Measurements from ENCODE around the gene ATP9A. TPM values are rescaled to one million over a fixed set of nuclear protein-coding genes. Genes with fewer than 3 reads are reported as not detected.

The ATP9A gene
- total RNA-seq, 4 donors from 2014 or later = 14.8 to 23.7 (median 18.7) TPM

DNA sequence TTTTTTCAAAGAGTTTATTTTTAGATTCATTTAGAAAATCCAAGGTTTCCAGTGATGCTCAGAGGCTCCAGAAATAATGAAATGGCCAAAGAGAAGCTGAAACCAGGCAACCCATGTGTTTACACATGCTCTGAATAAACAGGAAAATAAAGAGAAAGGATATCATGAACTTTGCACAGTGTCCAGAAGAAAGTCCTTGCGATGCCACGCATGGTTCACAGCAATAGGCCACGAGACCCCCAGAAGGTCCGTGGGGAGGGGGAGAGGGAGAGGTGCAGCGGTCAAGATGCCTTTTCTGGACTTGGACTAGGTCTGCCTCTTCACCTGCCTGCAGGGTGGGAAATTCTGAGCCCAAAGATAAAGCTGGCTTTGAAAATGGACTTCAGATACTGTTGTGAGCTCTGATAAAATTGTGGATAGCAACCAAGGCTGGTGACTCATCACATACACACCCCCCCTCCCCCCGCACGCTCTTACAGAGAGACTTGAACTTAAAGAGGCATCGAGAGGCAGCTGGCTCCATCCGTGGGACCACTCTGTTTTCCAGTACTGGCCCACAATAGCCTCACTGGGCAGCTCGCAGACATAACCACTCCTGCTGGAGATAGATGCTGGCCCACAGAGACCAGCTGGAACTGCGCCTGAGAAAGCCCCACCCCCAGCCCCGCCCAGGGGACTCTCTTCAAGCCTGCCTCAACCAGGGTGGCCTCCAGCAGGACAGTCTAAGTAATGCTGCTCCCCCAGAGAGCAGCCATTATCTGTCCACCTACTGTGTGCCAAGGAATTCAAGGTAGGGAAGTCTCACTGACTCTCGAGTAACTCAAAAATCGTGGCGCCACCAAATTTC is 204.5 kb downstream of the ATP9A start:
- peaks cover 35% of the 10 kb centered on the region for H3K27me3 ChIP-seq
- H3K9me3 ChIP-seq = no peaks in the 10 kb centered on the region
- DNase-seq (ENCODE audit: low spot score in 2 of 2) = peak in 1 of 2 donors; percentile 82
- H3K4me1 ChIP-seq = peaks cover 47% of the 10 kb centered on the region
- peak overlapping the region; percentile 56 for H3K4me3 ChIP-seq
- TF ChIP-seq, protein P1, sequence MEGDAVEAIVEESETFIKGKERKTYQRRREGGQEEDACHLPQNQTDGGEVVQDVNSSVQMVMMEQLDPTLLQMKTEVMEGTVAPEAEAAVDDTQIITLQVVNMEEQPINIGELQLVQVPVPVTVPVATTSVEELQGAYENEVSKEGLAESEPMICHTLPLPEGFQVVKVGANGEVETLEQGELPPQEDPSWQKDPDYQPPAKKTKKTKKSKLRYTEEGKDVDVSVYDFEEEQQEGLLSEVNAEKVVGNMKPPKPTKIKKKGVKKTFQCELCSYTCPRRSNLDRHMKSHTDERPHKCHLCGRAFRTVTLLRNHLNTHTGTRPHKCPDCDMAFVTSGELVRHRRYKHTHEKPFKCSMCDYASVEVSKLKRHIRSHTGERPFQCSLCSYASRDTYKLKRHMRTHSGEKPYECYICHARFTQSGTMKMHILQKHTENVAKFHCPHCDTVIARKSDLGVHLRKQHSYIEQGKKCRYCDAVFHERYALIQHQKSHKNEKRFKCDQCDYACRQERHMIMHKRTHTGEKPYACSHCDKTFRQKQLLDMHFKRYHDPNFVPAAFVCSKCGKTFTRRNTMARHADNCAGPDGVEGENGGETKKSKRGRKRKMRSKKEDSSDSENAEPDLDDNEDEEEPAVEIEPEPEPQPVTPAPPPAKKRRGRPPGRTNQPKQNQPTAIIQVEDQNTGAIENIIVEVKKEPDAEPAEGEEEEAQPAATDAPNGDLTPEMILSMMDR (IDR thresholded peaks at IDR 0.05) = no peak
- TF ChIP-seq POLR2AphosphoS5 (IDR thresholded peaks at IDR 0.05) = no peak
- no peak for TF ChIP-seq POLR2A (IDR thresholded peaks at IDR 0.05)
- no peak for TF ChIP-seq EP300 (IDR thresholded peaks at IDR 0.05)
- peak overlapping the region; percentile 89 for H3K27ac ChIP-seq
- 27% methylated on average over 14 of the region's 15 CpGs for WGBS
- no peaks in the 10 kb centered on the region for H3K36me3 ChIP-seq

DNA sequence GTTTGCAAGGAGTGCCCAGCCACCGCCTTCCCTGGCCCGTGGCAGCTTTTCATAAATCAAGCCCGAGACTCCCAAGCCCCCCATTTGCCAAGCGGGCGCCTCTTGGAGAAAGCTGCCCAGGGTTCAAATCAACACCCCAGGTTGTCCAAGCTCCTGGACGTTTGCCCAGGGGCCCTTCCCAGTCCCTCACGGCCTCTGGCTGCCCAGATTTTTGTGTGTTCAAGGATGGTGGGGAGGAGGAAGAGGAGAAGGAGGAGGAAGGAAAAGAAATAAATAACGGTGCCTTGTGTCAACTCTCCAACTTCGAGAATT is 205.1 kb downstream of the ATP9A start:
- no peak for DNase-seq (ENCODE audit: low spot score in 2 of 2)
- peak overlapping the region; percentile 89 for H3K27ac ChIP-seq
- peaks cover 36% of the 10 kb centered on the region for H3K27me3 ChIP-seq
- TF ChIP-seq POLR2AphosphoS5 (IDR thresholded peaks at IDR 0.05) (no peak), POLR2A (IDR thresholded peaks at IDR 0.05) (no peak)
- TF ChIP-seq, protein P1 (IDR thresholded peaks at IDR 0.05) = no peak
- peaks cover 47% of the 10 kb centered on the region for H3K4me1 ChIP-seq
- peak overlapping the region; percentile 56 for H3K4me3 ChIP-seq
- WGBS = 0% methylated on average over 9 of the region's 9 CpGs
- H3K9me3 ChIP-seq = no peaks in the 10 kb centered on the region
- H3K36me3 ChIP-seq = no peaks in the 10 kb centered on the region

DNA sequence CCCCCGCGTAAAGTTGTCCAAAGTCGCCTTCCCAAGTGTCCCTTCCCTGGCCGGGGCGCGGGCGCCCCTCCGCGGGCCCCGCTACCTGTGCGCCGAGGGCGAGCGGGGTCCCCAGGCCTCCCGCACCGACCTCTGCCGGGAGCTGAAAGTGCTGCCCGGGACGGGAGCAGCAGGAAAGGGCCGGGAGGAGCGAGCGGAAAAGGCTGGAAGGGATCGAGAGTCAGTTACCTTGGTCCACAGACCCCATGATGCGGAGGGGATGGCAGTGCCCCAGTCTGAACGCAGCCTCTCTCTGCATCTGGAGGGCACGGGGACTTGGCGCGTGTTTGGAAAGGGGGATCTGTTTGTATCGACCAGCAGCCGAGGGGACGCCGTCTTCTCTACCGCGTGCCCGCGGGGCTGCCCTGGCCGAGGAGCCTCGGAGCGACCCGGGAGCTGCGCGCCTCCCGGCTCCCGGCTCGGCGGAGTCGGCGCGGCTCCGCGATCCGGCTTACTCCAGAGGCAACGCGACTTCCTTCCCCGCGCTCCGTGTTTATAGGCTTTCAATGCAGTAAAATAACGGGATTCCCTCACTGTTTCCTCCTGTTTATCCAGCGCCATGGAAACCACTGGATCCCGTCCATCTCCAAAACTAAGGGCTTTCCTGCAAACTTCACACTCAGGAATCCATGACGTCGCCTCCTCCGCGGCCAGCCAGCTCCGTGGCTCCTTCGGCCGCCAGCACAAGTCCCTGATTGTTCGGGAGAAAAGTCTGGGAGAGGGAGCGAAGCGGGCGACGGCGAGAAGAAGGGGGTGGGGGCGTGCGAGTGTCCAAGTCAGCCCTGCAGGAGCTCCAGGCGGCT is 205.6 kb downstream of the ATP9A start:
- peak; percentile 88 for DNase-seq (ENCODE audit: low spot score in 2 of 2)
- Histone ChIP-seq H3K27me3 (peaks cover 41% of the 10 kb centered on the region), H3K9me3 (no peaks in the 10 kb centered on the region), H3K36me3 (no peaks in the 10 kb centered on the region), H3K4me3 (peak overlapping the region; percentile 56), H3K27ac (peak overlapping the region; percentile 89), H3K4me1 (peaks cover 47% of the 10 kb centered on the region)
- under 1% methylated on average over 53 of the region's 76 CpGs for WGBS
- TF ChIP-seq, protein P1 (IDR thresholded peaks at IDR 0.05) = no peak
- peak in 1 of 2 donors; percentile 84 for TF ChIP-seq POLR2A (IDR thresholded peaks at IDR 0.05)
- TF ChIP-seq POLR2AphosphoS5 (IDR thresholded peaks at IDR 0.05) = peak in 2 of 3 donors; percentile 55 to 63
- TF ChIP-seq EP300 (IDR thresholded peaks at IDR 0.05) = no peak

DNA sequence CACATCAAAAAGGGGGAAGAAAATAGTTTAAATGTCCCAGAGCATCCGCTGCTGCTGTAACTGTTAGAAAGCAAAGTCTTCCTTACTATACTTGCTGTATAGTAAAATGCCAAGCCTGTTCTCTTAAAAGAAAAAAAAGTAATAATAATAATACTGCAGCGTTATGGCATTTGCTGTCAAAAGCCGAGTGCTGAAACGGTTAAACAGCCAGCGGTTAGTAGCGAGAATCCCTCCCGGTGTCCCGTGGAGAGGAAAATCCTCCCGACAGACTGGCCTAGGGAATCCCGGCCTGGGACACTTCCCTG is 206.2 kb downstream of the ATP9A start:
- 1% methylated on average over 10 of the region's 10 CpGs for WGBS
- H3K27me3 ChIP-seq = peaks cover 41% of the 10 kb centered on the region
- H3K9me3 ChIP-seq = no peaks in the 10 kb centered on the region
- DNase-seq (ENCODE audit: low spot score in 2 of 2) = peak in 1 of 2 donors; percentile 71
- peaks cover 47% of the 10 kb centered on the region for H3K4me1 ChIP-seq
- H3K4me3 ChIP-seq = peak overlapping the region; percentile 56
- TF ChIP-seq POLR2AphosphoS5 (IDR thresholded peaks at IDR 0.05) (no peak), EP300 (IDR thresholded peaks at IDR 0.05) (no peak), POLR2A (IDR thresholded peaks at IDR 0.05) (no peak)
- TF ChIP-seq, protein P1 (IDR thresholded peaks at IDR 0.05) = no peak
- H3K36me3 ChIP-seq = no peaks in the 10 kb centered on the region
- H3K27ac ChIP-seq = peak overlapping the region; percentile 89
